ENCODE data around the gene LHFPL3. TPM values are rescaled to one million over a fixed set of nuclear protein-coding genes. Genes with fewer than 3 reads are reported as not detected.

The LHFPL3 gene
- total RNA-seq, 4 donors from 2014 or later = not detected

DNA sequence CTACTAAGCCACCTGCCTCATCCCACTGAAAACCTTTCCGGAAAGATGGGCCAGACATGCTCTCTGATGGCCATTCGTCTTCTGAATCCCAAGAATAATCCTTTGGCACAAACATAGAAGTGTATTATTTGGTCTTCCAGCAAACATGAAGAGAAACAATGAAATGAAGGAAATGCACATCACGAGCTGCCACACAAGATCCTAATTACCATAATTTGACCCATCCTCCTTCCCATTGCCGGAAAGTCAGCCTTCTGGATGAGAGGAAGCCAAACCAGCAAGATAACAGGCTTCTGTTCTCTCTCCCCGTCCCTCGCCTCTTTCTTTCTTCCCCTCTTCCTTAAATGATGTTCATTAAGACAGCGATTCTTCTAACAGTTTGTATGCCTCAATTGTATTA lies 466.7 kb downstream of the LHFPL3 start:
- no peaks in the 10 kb centered on the region for H3K9me3 ChIP-seq
- intact Hi-C loops (cut with DNase I) = no loop called here
- no peaks in the 10 kb centered on the region for H3K27me3 ChIP-seq
- 66 to 72% methylated on average over 7 of the region's 7 CpGs for WGBS, 2 donors
- H3K4me3 ChIP-seq (replicated peaks in 1 of 3) = no peak overlapping the region
- TF ChIP-seq, protein P1, sequence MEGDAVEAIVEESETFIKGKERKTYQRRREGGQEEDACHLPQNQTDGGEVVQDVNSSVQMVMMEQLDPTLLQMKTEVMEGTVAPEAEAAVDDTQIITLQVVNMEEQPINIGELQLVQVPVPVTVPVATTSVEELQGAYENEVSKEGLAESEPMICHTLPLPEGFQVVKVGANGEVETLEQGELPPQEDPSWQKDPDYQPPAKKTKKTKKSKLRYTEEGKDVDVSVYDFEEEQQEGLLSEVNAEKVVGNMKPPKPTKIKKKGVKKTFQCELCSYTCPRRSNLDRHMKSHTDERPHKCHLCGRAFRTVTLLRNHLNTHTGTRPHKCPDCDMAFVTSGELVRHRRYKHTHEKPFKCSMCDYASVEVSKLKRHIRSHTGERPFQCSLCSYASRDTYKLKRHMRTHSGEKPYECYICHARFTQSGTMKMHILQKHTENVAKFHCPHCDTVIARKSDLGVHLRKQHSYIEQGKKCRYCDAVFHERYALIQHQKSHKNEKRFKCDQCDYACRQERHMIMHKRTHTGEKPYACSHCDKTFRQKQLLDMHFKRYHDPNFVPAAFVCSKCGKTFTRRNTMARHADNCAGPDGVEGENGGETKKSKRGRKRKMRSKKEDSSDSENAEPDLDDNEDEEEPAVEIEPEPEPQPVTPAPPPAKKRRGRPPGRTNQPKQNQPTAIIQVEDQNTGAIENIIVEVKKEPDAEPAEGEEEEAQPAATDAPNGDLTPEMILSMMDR (IDR thresholded peaks at IDR 0.05) = no peak
- TF ChIP-seq POLR2A (IDR thresholded peaks at IDR 0.05) = no peak
- H3K27ac ChIP-seq = no peak overlapping the region
- no peaks in the 10 kb centered on the region for H3K4me1 ChIP-seq
- no peak for DNase-seq
- H3K36me3 ChIP-seq = no peaks in the 10 kb centered on the region

DNA sequence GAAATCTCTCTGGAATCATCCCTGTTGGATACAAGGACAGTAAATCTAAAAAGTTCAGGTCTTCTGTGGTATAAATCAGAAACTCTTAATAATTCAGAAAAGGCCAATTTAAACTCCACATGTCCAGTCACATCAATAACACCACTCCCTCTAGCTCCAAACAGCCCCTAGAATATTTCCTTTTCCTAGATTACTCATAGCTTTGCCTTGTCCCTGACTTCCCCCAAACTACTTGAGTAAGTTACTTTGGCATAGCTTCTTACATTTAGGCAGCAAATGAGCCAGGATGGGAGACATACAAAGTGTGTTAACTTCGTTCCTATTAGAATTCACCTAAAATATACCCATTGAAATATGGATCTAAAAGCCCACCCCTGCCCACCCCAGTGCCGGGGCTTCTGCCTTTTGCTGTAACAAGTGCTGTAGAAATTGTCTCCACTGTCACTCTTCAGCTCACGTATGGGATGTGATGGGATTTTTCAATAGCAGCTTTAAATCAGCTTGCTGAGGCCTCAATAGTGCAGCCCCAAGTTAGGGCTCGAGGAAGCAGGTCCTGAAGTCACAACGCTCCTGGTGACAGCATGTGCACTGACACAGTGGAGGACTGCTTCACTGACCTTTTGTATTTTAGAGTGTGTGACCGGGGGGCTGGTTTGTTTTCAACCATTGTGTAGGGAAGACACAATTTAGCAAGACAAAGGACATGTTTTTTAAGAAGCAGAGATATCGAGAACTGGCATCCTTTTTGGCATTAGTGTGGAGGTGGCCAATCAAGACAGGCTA lies 467.4 kb downstream of the LHFPL3 start:
- H3K4me1 ChIP-seq = no peaks in the 10 kb centered on the region
- WGBS, 2 donors = 80% methylated on average over 7 of the region's 7 CpGs
- no peaks in the 10 kb centered on the region for H3K27me3 ChIP-seq
- H3K4me3 ChIP-seq (replicated peaks in 1 of 3) = no peak overlapping the region
- no peaks in the 10 kb centered on the region for H3K9me3 ChIP-seq
- TF ChIP-seq POLR2A (IDR thresholded peaks at IDR 0.05) = no peak
- TF ChIP-seq, protein P1 (IDR thresholded peaks at IDR 0.05) = no peak
- no peak for DNase-seq
- intact Hi-C loops (cut with DNase I) = no loop called here
- no peak overlapping the region for H3K27ac ChIP-seq
- no peaks in the 10 kb centered on the region for H3K36me3 ChIP-seq

DNA sequence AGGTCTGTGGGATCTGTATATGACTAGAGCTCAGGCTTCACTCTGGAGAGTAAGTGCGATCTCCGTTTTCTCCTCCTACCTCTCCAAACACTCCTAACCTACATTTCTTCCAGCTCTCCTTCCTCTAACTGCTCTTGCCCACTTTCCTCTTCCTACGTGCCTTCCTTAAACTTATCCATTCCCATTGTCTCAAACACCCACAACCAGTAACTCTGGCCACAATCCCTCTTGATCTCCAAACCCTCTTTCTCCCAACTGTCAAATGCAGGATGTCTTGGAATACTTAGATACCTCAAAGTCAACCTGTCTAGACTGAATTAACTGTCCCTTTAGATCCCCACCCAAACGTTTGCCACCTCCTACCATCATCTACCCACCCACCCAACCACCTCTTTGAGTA lies 471.9 kb downstream of the LHFPL3 start:
- no peaks in the 10 kb centered on the region for H3K36me3 ChIP-seq
- H3K27ac ChIP-seq = no peak overlapping the region
- 68 to 69% methylated on average over 4 of the region's 4 CpGs for WGBS, 2 donors
- no peaks in the 10 kb centered on the region for H3K9me3 ChIP-seq
- H3K4me3 ChIP-seq (replicated peaks in 1 of 3) = no peak overlapping the region
- DNase-seq = no peak
- no peaks in the 10 kb centered on the region for H3K27me3 ChIP-seq
- no peaks in the 10 kb centered on the region for H3K4me1 ChIP-seq
- intact Hi-C loops (cut with DNase I) = no loop called here
- no peak for TF ChIP-seq POLR2A (IDR thresholded peaks at IDR 0.05)
- TF ChIP-seq, protein P1 (IDR thresholded peaks at IDR 0.05) = no peak

DNA sequence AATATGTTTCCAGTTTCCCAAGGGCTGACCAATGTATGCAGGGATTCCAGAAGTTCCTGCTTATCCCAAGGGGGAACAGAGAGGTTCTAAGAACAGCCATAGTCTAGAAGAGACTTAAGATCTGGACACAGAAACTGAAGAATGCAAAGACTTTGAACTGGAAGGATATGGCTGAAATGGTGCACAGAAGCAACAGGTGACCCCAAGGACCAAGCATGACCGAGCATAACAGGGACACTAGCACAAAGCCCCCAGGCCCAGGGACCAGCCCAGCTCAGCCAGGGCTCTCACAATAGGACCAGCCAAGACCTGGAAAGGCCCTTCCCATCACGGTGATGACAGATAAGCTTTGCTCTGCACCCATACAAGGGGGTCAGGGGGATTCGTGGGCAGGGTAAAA lies 472.6 kb downstream of the LHFPL3 start:
- Histone ChIP-seq H3K9me3 (no peaks in the 10 kb centered on the region), H3K27me3 (no peaks in the 10 kb centered on the region), H3K4me1 (no peaks in the 10 kb centered on the region), H3K36me3 (no peaks in the 10 kb centered on the region), H3K27ac (no peak overlapping the region), H3K4me3 (replicated peaks in 1 of 3) (no peak overlapping the region)
- TF ChIP-seq, protein P1 (IDR thresholded peaks at IDR 0.05) = no peak
- TF ChIP-seq POLR2A (IDR thresholded peaks at IDR 0.05) = no peak
- intact Hi-C loops (cut with DNase I) = no loop called here
- 80 to 87% methylated on average over 3 of the region's 3 CpGs for WGBS, 2 donors
- no peak for DNase-seq

DNA sequence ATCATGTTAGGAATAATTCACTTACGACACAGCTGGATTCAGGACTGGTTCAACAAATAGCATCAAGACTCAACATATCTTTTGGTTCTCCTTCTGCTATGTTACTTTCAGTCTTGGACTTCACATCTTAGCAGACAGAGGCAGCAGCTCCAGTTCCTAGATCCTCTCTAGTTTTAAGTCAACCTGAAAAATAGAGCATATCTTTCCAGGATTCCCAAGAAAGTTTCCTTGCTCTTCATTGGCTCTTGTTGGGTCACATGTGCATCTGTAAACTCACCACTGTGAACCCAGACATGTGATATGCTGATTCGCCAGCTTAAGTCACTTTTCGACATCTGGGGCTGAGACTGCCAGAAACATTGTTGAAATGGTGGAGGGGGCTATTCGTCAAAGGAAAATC lies 475.5 kb downstream of the LHFPL3 start:
- Histone ChIP-seq H3K27me3 (no peaks in the 10 kb centered on the region), H3K36me3 (no peaks in the 10 kb centered on the region), H3K27ac (no peak overlapping the region), H3K4me1 (no peaks in the 10 kb centered on the region), H3K4me3 (replicated peaks in 1 of 3) (no peak overlapping the region), H3K9me3 (no peaks in the 10 kb centered on the region)
- TF ChIP-seq, protein P1 (IDR thresholded peaks at IDR 0.05) = no peak
- TF ChIP-seq POLR2A (IDR thresholded peaks at IDR 0.05) = no peak
- WGBS, 2 donors = 82 to 88% methylated on average over 4 of the region's 4 CpGs
- intact Hi-C loops (cut with DNase I) = no loop called here
- no peak for DNase-seq

Measured in thyroid gland (tissue), 4 donors.